Ishikawa (cell line): ENCODE data around the gene FGFBP3.

ENCODE experiments used
- CEBPB ChIP-seq: IDR thresholded peaks from 2 replicates; pipeline ENCODE4 v1.6.1; 2012
- CREB1 ChIP-seq: IDR thresholded peaks from 2 replicates; pipeline ENCODE4 v1.6.1; 2012; ENCODE audit warnings: low read depth
- EGR1 ChIP-seq: IDR thresholded peaks from 2 replicates; pipeline ENCODE4 v1.6.1; 2012
- EP300 ChIP-seq: IDR thresholded peaks from 2 replicates; pipeline ENCODE4 v1.6.1; 2012; ENCODE audit warnings: borderline replicate concordance
- FOXM1 ChIP-seq: IDR thresholded peaks from 2 replicates; pipeline ENCODE4 v1.6.1; 2012; ENCODE audit warnings: low read depth, borderline replicate concordance
- NFIC ChIP-seq: IDR thresholded peaks from 2 replicates; pipeline ENCODE4 v1.6.1; 2012
- RAD21 ChIP-seq: IDR thresholded peaks from 2 replicates; pipeline ENCODE4 v1.6.1; 2012; ENCODE audit warnings: low read depth
- TAF1 ChIP-seq: IDR thresholded peaks from 2 replicates; pipeline ENCODE4 v1.6.1; 2012; ENCODE audit warnings: low read depth, mild to moderate bottlenecking
- TEAD4 ChIP-seq: IDR thresholded peaks from 2 replicates; pipeline ENCODE4 v1.6.1; 2012
- YY1 ChIP-seq: IDR thresholded peaks from 2 replicates; pipeline ENCODE4 v1.6.1; 2012; ENCODE audit warnings: low read depth
- ZBTB7A ChIP-seq: IDR thresholded peaks from 2 replicates; pipeline ENCODE4 v1.6.1; 2012; ENCODE audit warnings: low read depth
- TF ChIP-seq, protein P1 (sequence below): IDR thresholded peaks from 2 replicates; pipeline ENCODE4 v1.6.1; 2012
- TF ChIP-seq, protein P2 (sequence below): IDR thresholded peaks from 2 replicates; pipeline ENCODE4 v1.6.1; 2012; ENCODE audit warnings: low read depth, mild to moderate bottlenecking
- TF ChIP-seq, protein P3 (sequence below): IDR thresholded peaks from 2 replicates; pipeline ENCODE4 v1.6.1; 2012

DNA sequence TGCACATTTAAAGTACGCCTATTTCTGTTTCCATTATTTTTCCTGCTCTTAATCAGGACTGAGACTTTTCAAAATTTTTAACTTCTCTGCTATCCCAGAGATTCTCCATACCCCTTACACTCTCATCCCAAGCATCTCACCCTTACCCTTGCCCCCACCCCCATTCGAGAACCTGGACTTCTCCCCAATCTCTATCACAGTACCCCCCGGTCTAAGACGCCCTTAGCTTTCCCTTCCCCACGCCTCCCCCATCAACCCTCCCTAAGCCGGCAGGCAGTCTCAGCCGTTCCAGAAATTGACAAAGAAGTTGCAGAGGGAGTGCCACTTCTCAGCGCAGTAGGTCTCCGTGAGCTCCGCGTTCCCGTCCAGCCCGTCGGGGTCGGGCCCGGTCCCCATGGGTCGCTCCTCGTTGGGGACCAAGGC is 1.4 kb downstream of the FGFBP3 start:
- TF ChIP-seq YY1 (no peak), EP300 (no peak), NFIC (no peak), EGR1 (no peak), ZBTB7A (no peak), FOXM1 (no peak), RAD21 (no peak), TEAD4 (no peak), CEBPB (no peak), TAF1 (no peak), CREB1 (no peak)
- TF ChIP-seq, protein P1, sequence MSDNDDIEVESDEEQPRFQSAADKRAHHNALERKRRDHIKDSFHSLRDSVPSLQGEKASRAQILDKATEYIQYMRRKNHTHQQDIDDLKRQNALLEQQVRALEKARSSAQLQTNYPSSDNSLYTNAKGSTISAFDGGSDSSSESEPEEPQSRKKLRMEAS = no peak
- TF ChIP-seq, protein P2, sequence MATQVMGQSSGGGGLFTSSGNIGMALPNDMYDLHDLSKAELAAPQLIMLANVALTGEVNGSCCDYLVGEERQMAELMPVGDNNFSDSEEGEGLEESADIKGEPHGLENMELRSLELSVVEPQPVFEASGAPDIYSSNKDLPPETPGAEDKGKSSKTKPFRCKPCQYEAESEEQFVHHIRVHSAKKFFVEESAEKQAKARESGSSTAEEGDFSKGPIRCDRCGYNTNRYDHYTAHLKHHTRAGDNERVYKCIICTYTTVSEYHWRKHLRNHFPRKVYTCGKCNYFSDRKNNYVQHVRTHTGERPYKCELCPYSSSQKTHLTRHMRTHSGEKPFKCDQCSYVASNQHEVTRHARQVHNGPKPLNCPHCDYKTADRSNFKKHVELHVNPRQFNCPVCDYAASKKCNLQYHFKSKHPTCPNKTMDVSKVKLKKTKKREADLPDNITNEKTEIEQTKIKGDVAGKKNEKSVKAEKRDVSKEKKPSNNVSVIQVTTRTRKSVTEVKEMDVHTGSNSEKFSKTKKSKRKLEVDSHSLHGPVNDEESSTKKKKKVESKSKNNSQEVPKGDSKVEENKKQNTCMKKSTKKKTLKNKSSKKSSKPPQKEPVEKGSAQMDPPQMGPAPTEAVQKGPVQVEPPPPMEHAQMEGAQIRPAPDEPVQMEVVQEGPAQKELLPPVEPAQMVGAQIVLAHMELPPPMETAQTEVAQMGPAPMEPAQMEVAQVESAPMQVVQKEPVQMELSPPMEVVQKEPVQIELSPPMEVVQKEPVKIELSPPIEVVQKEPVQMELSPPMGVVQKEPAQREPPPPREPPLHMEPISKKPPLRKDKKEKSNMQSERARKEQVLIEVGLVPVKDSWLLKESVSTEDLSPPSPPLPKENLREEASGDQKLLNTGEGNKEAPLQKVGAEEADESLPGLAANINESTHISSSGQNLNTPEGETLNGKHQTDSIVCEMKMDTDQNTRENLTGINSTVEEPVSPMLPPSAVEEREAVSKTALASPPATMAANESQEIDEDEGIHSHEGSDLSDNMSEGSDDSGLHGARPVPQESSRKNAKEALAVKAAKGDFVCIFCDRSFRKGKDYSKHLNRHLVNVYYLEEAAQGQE = no peak
- TF ChIP-seq, protein P3, sequence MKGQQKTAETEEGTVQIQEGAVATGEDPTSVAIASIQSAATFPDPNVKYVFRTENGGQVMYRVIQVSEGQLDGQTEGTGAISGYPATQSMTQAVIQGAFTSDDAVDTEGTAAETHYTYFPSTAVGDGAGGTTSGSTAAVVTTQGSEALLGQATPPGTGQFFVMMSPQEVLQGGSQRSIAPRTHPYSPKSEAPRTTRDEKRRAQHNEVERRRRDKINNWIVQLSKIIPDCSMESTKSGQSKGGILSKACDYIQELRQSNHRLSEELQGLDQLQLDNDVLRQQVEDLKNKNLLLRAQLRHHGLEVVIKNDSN = no peak
